ENCODE results near the gene NUMBL.
A peak's percentile ranks its signal among the peaks of the same experiment; 100 is the strongest.

Gene NUMBL

DNA sequence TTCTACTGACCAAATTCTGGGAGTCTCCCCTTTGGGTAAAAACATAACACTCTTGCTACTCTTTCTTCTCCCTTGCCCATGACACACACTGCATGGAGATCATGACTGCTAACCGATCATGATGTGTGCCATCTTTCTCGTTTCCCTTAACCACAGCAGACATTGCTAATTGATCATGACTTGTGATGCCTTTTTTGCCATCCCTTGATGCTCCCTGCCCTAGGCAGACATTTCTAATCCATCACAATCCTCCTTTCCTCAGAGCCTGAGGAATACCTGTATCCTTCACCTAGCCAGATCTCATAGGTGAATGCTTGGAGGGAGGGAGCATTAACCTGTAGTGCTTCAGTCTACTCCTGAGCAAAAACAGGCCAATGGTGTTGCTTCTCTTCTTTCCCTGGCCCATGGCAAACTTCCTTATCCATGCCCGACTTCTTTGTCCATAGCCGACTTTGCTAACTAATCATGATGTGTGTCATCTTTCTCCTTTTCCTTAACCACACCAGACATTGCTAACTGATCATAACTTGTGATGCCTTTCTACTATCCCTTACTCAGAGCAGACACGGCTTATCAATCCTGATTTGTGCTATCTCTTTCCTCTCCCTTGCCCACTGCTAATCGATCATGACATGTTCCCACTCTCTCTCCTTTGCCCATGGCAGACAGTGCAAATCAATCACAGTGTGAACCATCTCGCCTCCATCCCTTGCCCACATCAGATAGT is 17.7 kb downstream of the NUMBL start:
- peaks cover 39% of the 10 kb centered on the region for H3K36me3 ChIP-seq (ENCODE audit: control insufficient read depth, low read depth, low read length)
- H3K4me3 ChIP-seq (ENCODE audit: low read length), result no peak overlapping the region
- H3K27ac ChIP-seq (ENCODE audit: low read length), result no peak overlapping the region

GRCh38 chr19:40672038-40672437 is 18.4 kb downstream of the NUMBL start:
- Histone ChIP-seq H3K36me3 (ENCODE audit: control insufficient read depth, low read depth, low read length) (peaks cover 35% of the 10 kb centered on the region), H3K4me1 (ENCODE audit: control insufficient read depth, low read depth, low read length) (no peaks in the 10 kb centered on the region), H3K27me3 (ENCODE audit: control insufficient read depth, insufficient read depth, low read length) (no peaks in the 10 kb centered on the region), H3K9ac (ENCODE audit: low read length) (no peak overlapping the region), H3K9me3 (ENCODE audit: control insufficient read depth, low read depth, low read length) (no peaks in the 10 kb centered on the region), H3K4me3 (ENCODE audit: low read length) (no peak overlapping the region), H3K27ac (ENCODE audit: low read length) (no peak overlapping the region)

More for the DNA sequence above, 17.7 kb downstream of the NUMBL start:
- no peaks in the 10 kb centered on the region for H3K9me3 ChIP-seq (ENCODE audit: control insufficient read depth, low read depth, low read length)
- no peak overlapping the region for H3K9ac ChIP-seq (ENCODE audit: low read length)
- no peaks in the 10 kb centered on the region for H3K27me3 ChIP-seq (ENCODE audit: control insufficient read depth, insufficient read depth, low read length)
- H3K4me1 ChIP-seq (ENCODE audit: control insufficient read depth, low read depth, low read length), result no peaks in the 10 kb centered on the region

GRCh38 chr19:40671404-40671803 is 19.0 kb downstream of the NUMBL start:
- peaks cover 35% of the 10 kb centered on the region for H3K36me3 ChIP-seq (ENCODE audit: control insufficient read depth, low read depth, low read length)
- no peak overlapping the region for H3K9ac ChIP-seq (ENCODE audit: low read length)
- no peaks in the 10 kb centered on the region for H3K4me1 ChIP-seq (ENCODE audit: control insufficient read depth, low read depth, low read length)
- no peaks in the 10 kb centered on the region for H3K27me3 ChIP-seq (ENCODE audit: control insufficient read depth, insufficient read depth, low read length)
- H3K27ac ChIP-seq (ENCODE audit: low read length), result no peak overlapping the region
- H3K9me3 ChIP-seq (ENCODE audit: control insufficient read depth, low read depth, low read length), result no peaks in the 10 kb centered on the region
- H3K4me3 ChIP-seq (ENCODE audit: low read length), result no peak overlapping the region

DNA sequence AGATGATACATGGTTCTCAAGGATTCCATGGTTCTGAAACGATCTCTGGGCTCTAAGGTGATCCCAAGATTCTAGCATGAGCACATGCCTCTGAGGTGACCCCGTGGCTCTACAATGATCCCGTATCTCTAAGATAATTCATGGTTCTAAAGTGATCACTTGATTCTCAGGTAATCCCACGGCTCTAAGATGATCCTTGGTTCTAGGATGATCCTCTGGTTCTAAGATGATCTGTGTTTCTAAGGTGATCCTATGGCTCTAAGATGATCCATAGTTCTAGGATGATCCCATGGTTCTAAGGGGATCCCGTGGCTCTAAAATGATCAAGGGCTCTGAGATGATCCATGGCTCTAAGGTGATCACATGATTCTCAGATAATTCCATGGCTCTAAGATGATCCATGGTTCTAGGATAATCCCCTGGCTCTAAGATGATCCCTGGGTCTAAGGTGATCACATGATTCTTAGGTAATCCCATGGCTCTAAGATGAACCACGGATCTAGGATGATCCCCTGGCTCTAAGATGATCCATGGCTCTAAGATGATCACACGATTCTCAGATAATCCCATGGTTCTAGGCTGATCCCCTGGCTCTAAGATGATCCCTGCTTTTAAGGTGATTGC is 21.3 kb downstream of the NUMBL start:
- Histone ChIP-seq H3K4me3 (ENCODE audit: low read length) (no peak overlapping the region), H3K27me3 (ENCODE audit: control insufficient read depth, insufficient read depth, low read length) (peaks cover 2% of the 10 kb centered on the region), H3K9me3 (ENCODE audit: control insufficient read depth, low read depth, low read length) (no peaks in the 10 kb centered on the region), H3K27ac (ENCODE audit: low read length) (no peak overlapping the region), H3K9ac (ENCODE audit: low read length) (no peak overlapping the region), H3K4me1 (ENCODE audit: control insufficient read depth, low read depth, low read length) (no peaks in the 10 kb centered on the region), H3K36me3 (ENCODE audit: control insufficient read depth, low read depth, low read length) (peaks cover 33% of the 10 kb centered on the region)

DNA sequence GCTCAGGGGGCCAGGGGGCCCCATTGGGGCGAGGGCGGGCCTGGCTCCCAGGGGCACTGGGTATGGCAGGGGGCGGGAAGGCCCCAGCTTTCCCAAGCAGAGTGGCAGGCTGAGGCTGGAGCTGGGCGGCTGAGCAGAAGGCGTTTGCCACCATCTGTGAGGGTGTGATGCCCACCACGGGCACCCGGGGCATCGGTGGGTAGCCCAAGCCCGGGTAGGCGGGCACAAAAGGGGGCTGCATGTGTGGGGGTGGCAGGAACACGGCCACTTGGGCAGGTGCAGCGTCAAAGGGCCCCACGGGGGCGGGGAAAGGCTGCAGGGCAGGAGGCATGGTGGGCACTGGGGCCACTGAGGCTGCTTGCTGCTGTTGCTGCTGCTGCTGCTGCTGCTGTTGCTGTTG is 22.8 kb downstream of the NUMBL start:
- Histone ChIP-seq H3K9ac (ENCODE audit: low read length) (no peak overlapping the region), H3K9me3 (ENCODE audit: control insufficient read depth, low read depth, low read length) (no peaks in the 10 kb centered on the region), H3K36me3 (ENCODE audit: control insufficient read depth, low read depth, low read length) (peaks cover 26% of the 10 kb centered on the region), H3K27me3 (ENCODE audit: control insufficient read depth, insufficient read depth, low read length) (peaks cover 6% of the 10 kb centered on the region), H3K4me3 (ENCODE audit: low read length) (no peak overlapping the region), H3K27ac (ENCODE audit: low read length) (no peak overlapping the region), H3K4me1 (ENCODE audit: control insufficient read depth, low read depth, low read length) (no peaks in the 10 kb centered on the region)

GRCh38 chr19:40666803-40667438 is 23.5 kb downstream of the NUMBL start:
- no peak overlapping the region for H3K27ac ChIP-seq (ENCODE audit: low read length)
- peaks cover 20% of the 10 kb centered on the region for H3K36me3 ChIP-seq (ENCODE audit: control insufficient read depth, low read depth, low read length)

DNA sequence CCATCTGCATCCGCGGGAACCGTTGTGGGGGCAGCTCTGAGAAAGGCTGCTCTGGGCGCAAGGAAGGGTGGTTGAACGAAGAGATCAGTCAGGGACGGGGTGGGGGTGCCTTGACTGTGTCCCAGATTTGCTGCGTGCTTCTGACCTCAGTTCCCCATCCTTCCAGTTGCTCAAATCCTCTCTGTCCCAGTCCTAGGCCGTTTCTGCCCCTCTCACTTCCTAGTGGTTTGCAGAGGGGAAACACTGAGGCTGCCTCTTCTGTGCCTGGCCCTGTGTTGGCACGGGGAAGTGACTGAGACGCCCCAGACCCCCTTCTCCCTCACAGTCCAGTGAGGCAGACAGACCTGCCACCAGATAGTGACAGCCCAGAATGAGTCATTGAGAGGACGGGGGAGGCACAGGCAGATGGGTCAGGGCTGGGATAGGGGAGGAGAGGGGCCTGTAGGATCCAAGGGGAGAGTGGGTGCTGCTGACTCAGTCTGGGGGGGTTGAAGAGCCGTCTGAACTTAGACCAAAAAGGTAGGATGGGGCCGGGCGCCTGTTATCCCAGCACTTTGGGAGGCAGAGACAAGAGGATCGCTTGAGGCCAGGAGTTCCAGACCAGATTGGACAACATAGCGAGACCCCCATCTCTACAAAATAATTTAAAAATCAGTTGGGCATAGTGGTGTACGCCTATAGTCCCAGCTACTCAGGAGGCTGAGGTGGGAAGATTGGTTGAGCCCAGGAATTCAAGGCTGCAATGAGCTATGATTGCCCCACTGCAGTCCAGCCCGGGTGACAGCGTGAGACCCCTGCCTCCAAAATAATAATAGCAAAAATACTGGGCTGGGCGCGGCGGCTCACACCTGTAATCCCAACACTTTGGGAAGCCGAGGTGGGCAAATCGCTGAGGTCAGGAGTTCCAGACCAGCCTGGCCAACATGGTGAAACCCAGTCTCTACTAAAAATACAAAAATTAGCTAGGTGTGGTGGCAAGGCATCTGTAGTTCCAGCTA is 26.5 kb downstream of the NUMBL start:
- peaks cover 4% of the 10 kb centered on the region for H3K36me3 ChIP-seq (ENCODE audit: control insufficient read depth, low read depth, low read length)
- H3K4me3 ChIP-seq (ENCODE audit: low read length), result peak overlapping the region; percentile 62
- no peaks in the 10 kb centered on the region for H3K4me1 ChIP-seq (ENCODE audit: control insufficient read depth, low read depth, low read length)
- H3K9ac ChIP-seq (ENCODE audit: low read length), result peak overlapping the region; percentile 65
- H3K27ac ChIP-seq (ENCODE audit: low read length), result no peak overlapping the region
- H3K9me3 ChIP-seq (ENCODE audit: control insufficient read depth, low read depth, low read length), result no peaks in the 10 kb centered on the region
- H3K27me3 ChIP-seq (ENCODE audit: control insufficient read depth, insufficient read depth, low read length), result peaks cover 6% of the 10 kb centered on the region

More at GRCh38 chr19:40666803-40667438, 23.5 kb downstream of the NUMBL start:
- H3K4me1 ChIP-seq (ENCODE audit: control insufficient read depth, low read depth, low read length), result no peaks in the 10 kb centered on the region
- H3K9ac ChIP-seq (ENCODE audit: low read length), result no peak overlapping the region
- peaks cover 6% of the 10 kb centered on the region for H3K27me3 ChIP-seq (ENCODE audit: control insufficient read depth, insufficient read depth, low read length)
- H3K9me3 ChIP-seq (ENCODE audit: control insufficient read depth, low read depth, low read length), result no peaks in the 10 kb centered on the region
- H3K4me3 ChIP-seq (ENCODE audit: low read length), result no peak overlapping the region

DNA sequence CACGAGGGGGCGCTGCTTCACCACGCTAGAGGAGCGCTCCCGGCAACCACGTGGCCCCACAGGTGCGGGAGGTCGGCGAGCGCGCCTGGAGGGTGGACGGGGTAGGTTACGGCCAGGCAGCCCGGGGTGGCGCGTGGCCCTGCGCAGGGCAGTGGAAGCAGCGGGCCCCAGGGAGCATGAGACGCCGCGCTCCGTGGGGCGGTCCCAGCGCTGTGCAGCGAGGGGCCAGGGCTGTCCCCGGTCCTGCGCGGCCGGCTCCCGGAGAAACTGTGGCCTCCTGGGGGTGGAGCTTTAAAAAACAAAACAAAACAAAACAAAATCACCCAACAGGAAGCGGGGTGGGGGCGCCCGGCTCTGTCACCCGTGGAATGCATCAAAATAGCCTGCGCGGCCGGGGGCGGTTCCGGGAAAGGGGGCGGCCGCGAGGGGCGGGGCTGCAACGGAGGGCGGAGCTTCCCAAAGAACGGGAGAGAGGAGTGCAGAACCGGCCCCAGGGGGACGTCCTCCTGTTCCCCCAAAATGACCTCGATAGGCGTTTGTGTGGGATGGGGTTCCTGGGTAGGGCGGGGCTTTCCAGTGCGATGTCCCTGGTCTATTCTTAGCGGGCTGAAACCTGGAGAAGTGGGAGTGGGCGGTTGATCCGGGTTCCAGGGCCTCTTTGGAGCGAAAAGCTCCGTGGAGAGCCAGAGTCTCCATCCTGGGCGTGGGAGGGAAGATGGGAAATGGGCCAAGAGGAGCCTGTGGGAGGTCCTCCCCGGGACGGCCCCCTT is 27.3 kb downstream of the NUMBL start:
- peak overlapping the region; percentile 65 for H3K9ac ChIP-seq (ENCODE audit: low read length)
- peaks cover 6% of the 10 kb centered on the region for H3K27me3 ChIP-seq (ENCODE audit: control insufficient read depth, insufficient read depth, low read length)
- H3K4me1 ChIP-seq (ENCODE audit: control insufficient read depth, low read depth, low read length), result no peaks in the 10 kb centered on the region
- no peaks in the 10 kb centered on the region for H3K36me3 ChIP-seq (ENCODE audit: control insufficient read depth, low read depth, low read length)
- H3K27ac ChIP-seq (ENCODE audit: low read length), result no peak overlapping the region
- H3K9me3 ChIP-seq (ENCODE audit: control insufficient read depth, low read depth, low read length), result no peaks in the 10 kb centered on the region
- peak overlapping the region; percentile 62 for H3K4me3 ChIP-seq (ENCODE audit: low read length)

- Histone ChIP-seq H3K4me1 (ENCODE audit: control insufficient read depth, low read depth, low read length) (no peaks in the 10 kb centered on the region), H3K9ac (ENCODE audit: low read length) (no peak overlapping the region), H3K27ac (ENCODE audit: low read length) (no peak overlapping the region), H3K36me3 (ENCODE audit: control insufficient read depth, low read depth, low read length) (no peaks in the 10 kb centered on the region), H3K27me3 (ENCODE audit: control insufficient read depth, insufficient read depth, low read length) (peaks cover 6% of the 10 kb centered on the region), H3K9me3 (ENCODE audit: control insufficient read depth, low read depth, low read length) (no peaks in the 10 kb centered on the region), H3K4me3 (ENCODE audit: low read length) (no peak overlapping the region)
Observed at GRCh38 chr19:40661616-40662015, 28.8 kb downstream of the NUMBL start.

DNA sequence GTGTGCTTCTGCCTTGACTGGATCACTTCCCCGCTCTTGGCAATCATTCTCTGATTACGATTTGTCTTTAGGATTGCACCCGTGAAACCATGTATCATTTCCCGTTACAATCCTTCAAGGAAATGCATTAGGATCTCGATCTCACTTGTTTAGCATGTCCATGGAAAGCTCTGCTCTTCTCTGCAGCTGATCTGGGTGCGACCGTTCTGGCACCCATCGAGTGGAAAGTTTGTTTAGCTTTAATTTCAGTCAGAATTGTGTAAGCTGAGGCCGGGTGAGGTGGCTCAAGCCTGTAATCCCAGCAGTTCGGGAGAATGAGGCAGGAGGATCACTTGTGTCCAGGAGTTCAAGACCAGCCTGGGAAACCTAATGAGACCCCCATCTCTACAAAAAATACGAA is 30.9 kb downstream of the NUMBL start:
- Histone ChIP-seq H3K36me3 (ENCODE audit: control insufficient read depth, low read depth, low read length) (no peaks in the 10 kb centered on the region), H3K9ac (ENCODE audit: low read length) (no peak overlapping the region), H3K4me1 (ENCODE audit: control insufficient read depth, low read depth, low read length) (no peaks in the 10 kb centered on the region), H3K27me3 (ENCODE audit: control insufficient read depth, insufficient read depth, low read length) (peaks cover 6% of the 10 kb centered on the region), H3K4me3 (ENCODE audit: low read length) (no peak overlapping the region), H3K27ac (ENCODE audit: low read length) (no peak overlapping the region), H3K9me3 (ENCODE audit: control insufficient read depth, low read depth, low read length) (no peaks in the 10 kb centered on the region)

All from iPS-18a (cell line).